GM19193 (cell line): ENCODE measurements around the gene KCTD17.

Experiments used
- POLR2A ChIP-seq: IDR thresholded peaks from 4 replicates; pipeline ENCODE4 v1.6.1; 2011; ENCODE audit not compliant: insufficient read depth, insufficient read length; ENCODE audit errors: extremely low read depth

The KCTD17 gene

GRCh38 chr22:37059876-37060449, 8.4 kb downstream of the KCTD17 start:
- no peak for TF ChIP-seq POLR2A

GRCh38 chr22:37060801-37061610, 9.5 kb downstream of the KCTD17 start:
- no peak for TF ChIP-seq POLR2A

GRCh38 chr22:37061611-37062375, 10.3 kb downstream of the KCTD17 start:
- TF ChIP-seq POLR2A = no peak

GRCh38 chr22:37062376-37062675, 10.8 kb downstream of the KCTD17 start:
- no peak for TF ChIP-seq POLR2A

GRCh38 chr22:37062702-37063381, 11.3 kb downstream of the KCTD17 start:
- TF ChIP-seq POLR2A = no peak

GRCh38 chr22:37063431-37064420, 12.2 kb downstream of the KCTD17 start:
- TF ChIP-seq POLR2A = no peak

- TF ChIP-seq POLR2A = no peak
Observed at GRCh38 chr22:37064553-37064952, 13.0 kb downstream of the KCTD17 start.

- no peak for TF ChIP-seq POLR2A
Observed at GRCh38 chr22:37065180-37065579, 13.6 kb downstream of the KCTD17 start.

GRCh38 chr22:37065961-37066360, 14.4 kb downstream of the KCTD17 start:
- no peak for TF ChIP-seq POLR2A

GRCh38 chr22:37067428-37067827, 15.9 kb downstream of the KCTD17 start:
- TF ChIP-seq POLR2A = no peak

- TF ChIP-seq POLR2A = no peak
Observed at GRCh38 chr22:37068859-37069258, 17.3 kb downstream of the KCTD17 start.

- no peak for TF ChIP-seq POLR2A
Observed at GRCh38 chr22:37069319-37069718, 17.8 kb downstream of the KCTD17 start.

- TF ChIP-seq POLR2A = no peak
Observed at GRCh38 chr22:37069719-37070118, 18.2 kb downstream of the KCTD17 start.

GRCh38 chr22:37070334-37070733, 18.8 kb downstream of the KCTD17 start:
- no peak for TF ChIP-seq POLR2A
